Epidermal melanocyte (primary cell): Measurements from ENCODE around the gene ZNF534.
"Not testable (repeated sequence)": the region's sequence is repeated elsewhere in the genome, so short reads cannot be mapped to it uniquely, and the experiment has no call there.

ENCODE experiments used
- DNase-seq: peaks from one replicate; pipeline ENCODE4 v3.0.0; 2011; ENCODE audit warnings: low spot score; ENCODE audit not compliant: insufficient read length

Gene ZNF534

GRCh38 chr19:52428937-52429336 lies at the start of gene ZNF534:
ZNF534 (plus strand) TSS chr19:52429148; CDS start chr19:52431475, 2,327 bp downstream.
- no peak for DNase-seq

GRCh38 chr19:52391135-52391534 lies 37.8 kb upstream of the ZNF534 start:
- no peak for DNase-seq

- DNase-seq: peak; percentile 94
These were observed 31.5 kb upstream of the ZNF534 start, which contains the start of gene ZNF528 for GRCh38 chr19:52397310-52398080. ZNF528 (plus strand) TSS chr19:52397849; CDS start chr19:52402014, 4,165 bp downstream.

- no peak for DNase-seq
These were observed 30.9 kb upstream of the ZNF534 start for GRCh38 chr19:52398081-52398441.

GRCh38 chr19:52410276-52410675 lies 18.7 kb upstream of the ZNF534 start:
- DNase-seq: no peak

GRCh38 chr19:52415711-52416110 lies 13.2 kb upstream of the ZNF534 start:
- no peak for DNase-seq

- no peak for DNase-seq
These were observed 13.2 kb downstream of the ZNF534 start for GRCh38 chr19:52442179-52442578.

- DNase-seq: no peak
These were observed 15.6 kb downstream of the ZNF534 start for GRCh38 chr19:52444506-52444905.

GRCh38 chr19:52451241-52451640 lies 22.3 kb downstream of the ZNF534 start:
- no peak for DNase-seq

GRCh38 chr19:52453324-52454094 lies 24.6 kb downstream of the ZNF534 start, which contains the start of gene ZNF578:
ZNF578 (plus strand) TSS chr19:52453553; CDS start chr19:52501846, 48,293 bp downstream.
- peak; percentile 88 for DNase-seq

- no peak for DNase-seq
These were observed 36.0 kb downstream of the ZNF534 start for GRCh38 chr19:52464798-52465470.

GRCh38 chr19:52473655-52474350 lies 44.9 kb downstream of the ZNF534 start:
- no peak for DNase-seq

GRCh38 chr19:52474351-52475127 lies 45.6 kb downstream of the ZNF534 start:
- no peak for DNase-seq

- DNase-seq: not testable (repeated sequence)
These were observed 55.3 kb downstream of the ZNF534 start for GRCh38 chr19:52484111-52484743.

- DNase-seq: not testable (repeated sequence)
These were observed 56.1 kb downstream of the ZNF534 start for GRCh38 chr19:52485064-52485463.

- DNase-seq: not testable (repeated sequence)
These were observed 56.8 kb downstream of the ZNF534 start for GRCh38 chr19:52485561-52486240.

GRCh38 chr19:52492201-52492993 lies 63.4 kb downstream of the ZNF534 start:
- DNase-seq: no peak

GRCh38 chr19:52492994-52493470 lies 64.1 kb downstream of the ZNF534 start:
- no peak for DNase-seq
